CD4-positive, alpha-beta T cell treated with Interleukin-17A for 1 hour (primary cell): Measurements from ENCODE around the gene CREB3L2.
"Not testable (repeated sequence)": the region's sequence is repeated elsewhere in the genome, so short reads cannot be mapped to it uniquely, and the experiment has no call there.

Source experiments
- DNase-seq: peaks from one replicate; pipeline ENCODE4 v3.0.0-alpha.2; 2020

The CREB3L2 gene

DNA sequence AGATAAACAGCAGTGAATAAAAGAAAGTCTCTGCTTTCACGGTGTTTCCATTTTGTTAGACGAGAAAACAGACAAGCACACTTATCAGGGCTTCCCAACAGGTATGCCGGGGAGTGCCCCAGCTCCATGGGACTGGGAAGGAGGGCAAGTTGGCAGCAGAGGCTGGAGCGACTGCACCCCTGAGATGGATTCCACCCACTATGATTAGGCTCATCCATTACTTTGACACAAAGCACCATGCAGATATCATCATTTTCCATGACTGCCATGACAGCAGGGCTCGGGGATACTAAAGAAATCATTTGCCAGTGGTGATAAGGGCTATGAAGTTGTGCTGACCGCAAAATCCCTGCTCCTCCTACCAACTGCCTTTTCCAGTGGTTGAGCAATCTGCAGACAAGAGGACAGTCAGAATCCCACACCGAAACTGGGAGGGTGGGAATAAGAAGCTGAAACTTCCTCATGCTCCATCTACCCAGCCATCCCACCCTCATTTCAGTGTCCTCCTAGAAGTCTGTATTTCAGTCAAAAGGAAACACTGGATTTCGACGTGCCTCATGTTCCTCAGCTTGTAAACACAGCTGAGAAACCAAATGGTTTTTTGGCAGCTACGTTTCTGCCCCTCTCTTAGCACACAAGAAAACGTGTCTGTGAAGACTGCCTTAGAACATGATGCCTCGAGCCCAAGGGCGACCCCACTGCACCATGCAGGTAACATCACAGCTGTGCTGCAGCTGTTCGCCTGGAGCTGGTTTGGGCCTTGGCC lies 15.5 kb downstream of the CREB3L2 start:
- no peak for DNase-seq

DNA sequence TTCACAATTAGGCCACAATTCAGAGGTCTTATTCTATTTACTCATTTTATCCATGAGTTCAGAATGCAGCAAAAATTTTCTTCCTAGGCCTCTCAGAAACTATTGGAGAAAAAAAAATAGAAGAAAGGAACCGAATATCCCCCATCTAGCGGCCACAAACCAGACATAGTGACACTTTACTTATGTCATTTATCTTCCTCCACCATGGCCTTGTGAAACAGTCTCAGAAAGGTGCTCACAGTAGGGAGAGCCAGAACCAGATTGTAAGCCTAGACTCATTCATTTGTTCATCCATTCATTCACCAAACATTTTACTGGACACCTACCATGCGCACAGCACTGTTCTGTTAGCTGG lies 16.0 kb downstream of the CREB3L2 start:
- DNase-seq: no peak

GRCh38 chr7:137985253-137985896 lies 16.5 kb downstream of the CREB3L2 start:
- DNase-seq: no peak

- no peak for DNase-seq
Observed at GRCh38 chr7:137984181-137985041, 17.5 kb downstream of the CREB3L2 start.

DNA sequence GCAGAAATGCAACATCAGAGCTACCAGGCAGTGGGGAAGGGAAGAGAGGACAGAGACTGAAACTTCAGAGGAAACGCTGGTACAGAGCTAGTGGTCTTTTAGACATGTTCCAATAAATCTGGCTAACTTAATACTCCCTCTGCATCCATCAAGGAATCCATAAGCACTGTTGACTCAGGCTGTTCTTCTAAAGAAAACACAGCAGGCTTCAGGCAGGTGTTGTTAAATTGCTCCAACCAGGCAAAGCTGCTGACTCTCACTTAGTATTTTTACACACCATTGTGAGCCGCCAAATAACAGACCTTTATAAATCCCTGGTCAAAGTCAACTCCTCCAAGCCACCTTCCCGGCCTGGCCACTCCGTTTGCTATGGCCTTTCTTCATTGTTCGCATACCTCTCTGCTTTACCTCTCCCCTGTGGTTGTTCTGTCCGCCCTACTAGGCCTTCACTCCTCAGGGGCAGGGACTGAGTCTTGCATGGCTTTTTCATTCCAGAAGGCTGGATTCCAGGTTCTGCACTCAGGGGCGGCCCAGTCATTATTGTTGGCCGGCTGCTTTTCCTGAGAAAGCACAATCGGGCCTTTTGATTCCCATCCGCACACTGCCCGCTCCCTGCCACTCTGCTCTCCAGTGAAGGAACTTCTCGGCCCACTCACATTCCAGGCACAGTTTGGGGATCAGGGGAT lies 18.4 kb downstream of the CREB3L2 start:
- no peak for DNase-seq

DNA sequence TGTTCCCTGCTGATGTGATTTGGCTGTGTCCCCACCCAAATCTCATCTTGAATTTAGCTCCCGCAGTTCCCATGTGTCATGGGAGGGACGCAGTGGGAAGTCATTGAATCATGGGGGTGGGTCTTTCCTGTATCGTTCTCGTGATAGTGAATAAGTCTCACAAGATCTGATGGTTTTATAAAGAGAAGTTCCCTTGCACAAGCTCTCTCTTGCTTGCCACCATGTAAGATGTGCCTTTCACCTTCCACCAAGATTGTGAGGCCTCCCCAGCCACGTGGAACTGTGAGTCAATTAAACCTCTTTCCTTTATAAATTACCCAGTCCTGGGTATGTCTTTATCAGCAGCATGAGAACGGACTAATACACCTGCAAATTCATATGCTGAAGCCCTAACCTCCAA lies 19.5 kb downstream of the CREB3L2 start:
- DNase-seq: not testable (repeated sequence)

DNA sequence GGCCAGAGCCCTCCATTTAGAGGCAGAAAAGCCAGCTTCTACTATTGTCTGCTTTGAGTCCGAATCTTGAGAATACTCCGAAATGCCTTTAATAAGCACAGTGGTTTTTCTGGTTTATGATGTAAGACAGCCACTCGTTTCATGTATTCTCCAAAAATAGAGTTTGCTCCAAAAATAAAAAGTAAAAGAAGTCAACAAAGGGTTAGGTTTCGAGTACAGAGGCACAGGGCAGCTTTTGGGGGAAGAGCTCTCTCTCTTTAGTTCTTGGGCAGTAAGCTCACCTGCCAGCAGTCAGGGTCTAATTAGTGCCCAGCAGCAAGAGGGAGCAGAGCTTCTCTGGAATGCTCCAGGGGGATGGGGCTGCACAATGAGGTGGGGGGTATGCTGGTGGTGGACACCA lies 20.2 kb downstream of the CREB3L2 start:
- no peak for DNase-seq

DNA sequence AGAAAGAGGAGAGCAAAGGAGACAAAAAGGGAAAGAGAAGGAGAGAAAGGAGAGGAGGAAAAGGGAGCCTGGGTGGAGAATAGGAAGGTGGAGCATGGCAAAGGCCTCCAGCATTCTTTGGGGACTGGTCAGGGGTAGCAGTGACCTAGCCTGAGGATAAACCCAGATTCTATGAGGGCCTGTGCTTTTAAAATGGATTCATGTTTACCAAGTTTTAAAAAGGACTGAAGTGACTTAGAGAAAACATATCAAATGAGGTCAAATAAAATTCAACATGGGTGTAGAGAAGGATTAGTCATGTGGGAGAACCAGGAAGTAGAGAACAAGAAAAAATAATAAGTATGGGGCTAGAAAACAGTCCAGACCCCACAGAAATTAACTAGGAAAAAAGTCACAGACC lies 20.7 kb downstream of the CREB3L2 start:
- DNase-seq: no peak

DNA sequence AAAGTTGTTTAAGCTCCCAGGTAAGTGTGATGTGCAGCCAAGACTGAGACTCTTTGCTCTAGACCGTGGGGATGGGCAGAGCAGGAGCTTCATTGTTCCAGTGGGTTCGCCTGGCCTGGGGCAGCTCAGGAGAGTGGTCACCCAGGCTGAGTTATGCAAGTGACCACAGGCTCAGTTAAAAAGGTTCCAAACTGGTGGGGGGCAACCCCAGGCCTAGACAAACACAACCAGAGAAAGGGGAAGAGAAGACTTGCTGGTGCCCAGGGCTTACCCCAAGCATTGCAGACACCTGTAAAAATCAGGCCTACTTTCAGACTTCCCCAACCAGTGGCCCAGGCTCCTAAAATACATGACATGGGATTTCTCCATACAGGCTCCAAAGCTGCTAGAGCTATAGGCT lies 21.6 kb downstream of the CREB3L2 start:
- DNase-seq: no peak

DNA sequence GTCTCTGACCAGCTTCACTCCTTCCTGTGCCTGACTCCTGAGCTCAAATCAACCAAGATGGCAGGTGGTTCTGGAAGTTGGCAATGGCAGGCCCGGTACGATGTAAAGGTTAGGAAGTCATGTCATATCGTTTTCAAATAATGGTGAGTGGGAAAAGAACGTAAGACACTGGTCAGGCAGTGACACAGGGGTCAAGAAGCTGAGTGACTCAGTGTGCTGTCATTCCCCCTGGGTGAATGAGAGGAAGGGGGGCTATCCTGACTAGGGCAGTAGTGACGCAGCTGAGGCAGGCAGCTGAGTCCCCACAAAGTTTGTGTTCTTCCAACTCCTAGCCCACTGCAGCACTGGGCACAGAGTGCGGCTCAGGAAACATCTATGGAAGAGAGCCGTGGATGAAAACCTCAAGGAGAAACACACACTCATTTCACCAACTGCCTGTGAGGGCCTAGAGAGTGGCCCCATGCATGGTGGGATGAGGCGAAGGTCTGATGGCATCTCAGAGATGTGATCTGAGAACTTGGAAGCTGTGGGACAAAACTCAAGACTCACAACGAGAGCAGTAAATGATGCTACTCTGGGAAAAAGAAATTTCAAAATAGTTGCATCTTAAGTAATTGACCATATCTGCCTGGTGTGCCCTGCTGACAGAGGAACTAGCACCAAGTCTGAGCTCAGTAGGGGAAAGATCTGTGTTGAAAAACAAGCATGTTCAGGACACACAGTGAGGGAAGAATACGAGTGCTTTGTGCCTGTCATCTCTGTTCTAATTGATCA lies 23.2 kb downstream of the CREB3L2 start:
- DNase-seq: no peak

DNA sequence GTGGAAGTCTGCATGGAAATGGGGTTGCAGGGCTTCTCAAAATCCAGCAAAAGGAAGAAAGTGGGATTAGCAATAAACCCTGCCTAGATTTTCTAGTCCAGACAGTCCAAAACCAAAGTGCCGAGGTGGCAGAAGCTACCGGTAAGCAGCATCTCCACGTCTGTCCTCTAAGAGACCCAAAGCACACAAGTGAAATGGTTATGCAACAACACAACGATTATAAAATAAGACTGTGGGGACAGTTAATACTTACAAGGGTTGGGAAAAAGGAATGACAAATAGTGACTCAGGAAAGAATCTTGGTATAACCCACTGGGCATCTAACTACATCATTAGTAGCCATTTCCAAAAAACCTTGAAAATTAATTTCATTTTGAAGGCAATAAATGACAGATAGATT lies 24.7 kb downstream of the CREB3L2 start:
- no peak for DNase-seq

GRCh38 chr7:137976696-137977095 lies 25.2 kb downstream of the CREB3L2 start:
- no peak for DNase-seq

- no peak for DNase-seq
Observed at GRCh38 chr7:137976232-137976631, 25.7 kb downstream of the CREB3L2 start.

DNA sequence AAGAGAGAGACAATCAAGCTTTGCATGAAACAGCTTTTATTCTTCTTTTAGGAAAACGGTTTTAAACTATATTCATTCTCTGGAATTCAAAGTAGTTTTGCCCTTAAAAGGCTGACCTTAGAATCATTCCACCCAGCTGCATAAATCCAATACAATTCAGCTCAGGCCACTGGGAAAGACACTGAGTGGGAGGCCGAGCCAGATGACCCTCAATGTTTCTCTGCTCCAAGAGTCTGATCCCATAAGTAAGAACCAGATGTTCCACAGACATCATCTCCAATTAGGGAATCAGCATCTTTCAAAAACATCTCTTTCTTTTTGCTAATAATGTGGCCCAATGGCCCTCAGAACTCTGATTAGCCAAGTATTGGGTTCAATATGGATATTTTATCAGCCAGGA lies 26.1 kb downstream of the CREB3L2 start:
- DNase-seq: no peak

GRCh38 chr7:137975221-137975620 lies 26.7 kb downstream of the CREB3L2 start:
- no peak for DNase-seq

DNA sequence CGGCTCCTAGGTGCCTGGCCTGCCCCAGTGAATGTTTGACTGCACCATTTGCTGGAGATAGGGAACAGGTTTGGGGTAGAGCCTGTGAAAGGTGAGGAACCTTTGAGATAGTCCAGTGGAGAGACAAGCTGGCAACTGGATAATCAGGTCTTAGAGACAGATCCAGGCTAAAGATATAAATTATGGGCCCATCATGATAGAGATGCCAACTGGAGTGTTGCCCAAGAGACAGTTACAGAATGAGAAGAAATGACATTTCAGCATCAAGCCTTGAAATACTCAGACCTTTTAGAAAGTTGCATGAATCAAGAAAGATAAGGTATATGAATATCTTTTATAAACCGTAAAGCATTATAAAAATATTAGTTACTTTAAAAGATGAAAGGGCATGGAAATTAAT lies 27.1 kb downstream of the CREB3L2 start:
- no peak for DNase-seq

DNA sequence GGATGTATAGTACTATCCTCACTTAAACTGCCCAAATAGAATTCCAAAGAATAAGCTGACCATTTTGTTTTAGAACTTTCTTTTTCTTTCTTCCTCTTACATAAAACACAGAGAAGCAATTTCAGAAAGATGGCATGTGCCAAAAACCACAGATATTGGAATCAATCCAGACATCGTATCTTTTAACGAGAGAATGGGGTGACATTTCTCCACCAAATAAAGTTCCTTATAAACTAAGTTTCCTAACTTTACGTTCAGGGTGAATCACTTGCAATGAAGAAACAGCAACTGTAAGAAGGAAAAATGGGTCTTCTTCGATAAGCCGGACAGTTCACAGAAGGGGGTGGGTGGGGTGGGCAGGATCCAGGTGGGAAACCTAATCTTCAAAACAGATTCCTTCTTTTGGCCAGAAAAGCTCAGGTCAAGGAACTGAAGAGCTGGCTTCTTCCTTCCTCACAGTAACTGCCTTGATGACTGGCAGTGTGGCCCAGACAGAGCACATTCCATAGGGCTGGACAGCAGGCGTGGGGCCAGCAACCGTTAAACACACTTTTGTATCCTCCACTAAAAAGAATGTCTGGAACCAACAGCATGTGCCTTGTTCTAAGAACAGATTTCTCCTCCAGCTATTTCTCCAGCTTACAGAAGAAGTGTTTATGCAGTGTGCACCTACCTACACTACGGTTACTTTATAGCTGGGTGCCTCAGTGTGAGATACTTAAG lies 31.5 kb downstream of the CREB3L2 start:
- no peak for DNase-seq

- DNase-seq: no peak
Observed at GRCh38 chr7:137969828-137970227, 32.1 kb downstream of the CREB3L2 start.

DNA sequence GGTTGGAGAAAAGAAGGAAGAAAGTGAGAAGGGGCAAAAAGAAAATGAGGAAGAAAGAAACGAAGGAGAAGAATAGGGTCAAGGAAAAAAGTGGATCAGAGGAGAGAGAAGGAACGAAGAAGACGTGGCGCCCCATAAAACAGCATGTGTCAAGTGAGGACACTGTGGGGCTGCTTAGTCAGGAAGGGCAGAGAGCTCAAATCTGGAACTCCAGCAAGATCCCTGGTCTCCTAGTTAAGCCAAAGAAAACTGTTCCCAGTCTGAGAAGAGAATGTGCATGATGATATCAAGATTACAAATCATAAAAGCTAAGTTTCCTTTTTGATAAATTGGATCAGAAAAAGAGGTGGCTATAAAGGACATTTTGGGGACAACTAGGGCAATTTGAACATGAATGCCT lies 33.0 kb downstream of the CREB3L2 start:
- no peak for DNase-seq

- not testable (repeated sequence) for DNase-seq
Observed at GRCh38 chr7:137968339-137968738, 33.5 kb downstream of the CREB3L2 start.

DNA sequence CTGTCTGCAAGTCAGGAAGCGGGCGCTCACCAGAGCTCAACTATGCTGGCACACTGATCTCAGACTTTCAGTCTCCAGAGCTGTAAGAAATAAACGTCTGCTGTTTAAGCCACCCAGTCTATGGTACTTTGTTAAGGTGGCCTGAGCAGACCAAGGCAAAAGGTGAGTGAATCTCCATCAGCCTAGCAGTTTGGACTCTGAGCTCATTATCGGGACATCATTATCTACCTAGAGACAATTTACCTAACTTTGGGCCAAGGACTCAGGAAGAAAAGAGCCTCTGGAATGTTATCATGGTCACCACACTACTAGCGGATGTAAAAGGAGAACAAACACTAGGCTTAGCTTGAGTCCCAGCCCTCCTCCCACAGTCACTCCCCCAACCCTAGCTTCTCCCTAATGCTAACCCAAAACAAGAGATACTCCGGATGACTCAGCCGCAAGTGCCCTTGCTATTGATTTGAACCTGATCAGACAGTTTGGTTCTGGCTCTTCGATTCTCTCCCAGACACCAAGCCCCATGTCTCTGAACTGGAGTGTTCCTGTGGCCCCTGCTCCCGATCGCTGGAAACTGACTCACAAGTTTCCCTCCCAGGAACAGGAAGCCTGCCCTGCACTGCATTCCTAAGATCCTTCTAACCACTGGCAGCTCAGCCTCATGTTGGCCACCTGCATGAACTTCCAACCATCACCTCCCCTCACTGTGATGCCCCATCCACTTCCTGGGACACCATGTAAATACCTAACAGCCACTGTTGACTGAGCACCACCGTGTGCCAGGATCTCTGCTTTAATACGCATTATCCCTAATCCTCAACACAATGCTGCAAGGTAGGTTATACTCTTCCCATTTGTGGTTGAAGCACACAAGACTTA lies 34.5 kb downstream of the CREB3L2 start:
- DNase-seq: no peak
